Left renal pelvis (tissue), 4 donors: Measurements from ENCODE around the gene ZFP36L2. TPM values are rescaled to one million over a fixed set of nuclear protein-coding genes. Genes with fewer than 3 reads are reported as not detected.

Experiments
- DNase-seq, 4 donors: peaks; one replicate each; pipeline ENCODE4 v3.0.0-alpha.2; 2013; ENCODE audit warnings: low read depth in 4 of 4, low spot score in 3 of 4
- polyA plus RNA-seq, 4 donors: library from polyadenylated mRNA; unstranded; fragments of 120-200 nt; gene quantifications; one replicate each; pipeline ENCODE4 v1.2.1, GENCODE V29; 2013; ENCODE audit not compliant: insufficient read length in 4 of 4

The ZFP36L2 gene
- polyA plus RNA-seq, 4 donors, result 97.0 to 112 (median 104) TPM

- DNase-seq, result no peak
Measured at GRCh38 chr2:43250015-43250414, 23.6 kb upstream of the ZFP36L2 start.

GRCh38 chr2:43248621-43249020 is 22.2 kb upstream of the ZFP36L2 start:
- DNase-seq, result no peak

GRCh38 chr2:43246641-43247040 is 20.2 kb upstream of the ZFP36L2 start:
- no peak for DNase-seq

GRCh38 chr2:43241558-43241957 is 15.2 kb upstream of the ZFP36L2 start:
- no peak for DNase-seq

DNA sequence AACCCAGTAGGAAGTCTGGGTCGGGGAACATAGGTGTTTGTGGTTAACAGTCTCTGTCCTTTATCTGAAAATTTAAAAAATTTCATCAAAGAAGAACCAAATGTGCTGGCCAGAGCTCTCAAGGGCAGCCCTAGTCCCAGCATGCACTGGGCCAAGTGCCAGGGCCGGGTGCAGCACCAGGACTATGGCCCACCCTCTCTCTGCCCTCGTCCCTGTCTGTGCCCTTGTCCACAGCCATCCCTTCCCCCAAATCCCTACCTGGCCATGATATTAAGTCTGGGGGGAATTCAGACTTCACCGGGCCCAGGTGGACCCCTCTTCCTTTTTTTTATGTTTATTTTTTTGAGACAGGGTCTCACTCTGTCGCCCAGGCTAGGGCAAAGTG is 14.4 kb upstream of the ZFP36L2 start:
- DNase-seq, result no peak

DNA sequence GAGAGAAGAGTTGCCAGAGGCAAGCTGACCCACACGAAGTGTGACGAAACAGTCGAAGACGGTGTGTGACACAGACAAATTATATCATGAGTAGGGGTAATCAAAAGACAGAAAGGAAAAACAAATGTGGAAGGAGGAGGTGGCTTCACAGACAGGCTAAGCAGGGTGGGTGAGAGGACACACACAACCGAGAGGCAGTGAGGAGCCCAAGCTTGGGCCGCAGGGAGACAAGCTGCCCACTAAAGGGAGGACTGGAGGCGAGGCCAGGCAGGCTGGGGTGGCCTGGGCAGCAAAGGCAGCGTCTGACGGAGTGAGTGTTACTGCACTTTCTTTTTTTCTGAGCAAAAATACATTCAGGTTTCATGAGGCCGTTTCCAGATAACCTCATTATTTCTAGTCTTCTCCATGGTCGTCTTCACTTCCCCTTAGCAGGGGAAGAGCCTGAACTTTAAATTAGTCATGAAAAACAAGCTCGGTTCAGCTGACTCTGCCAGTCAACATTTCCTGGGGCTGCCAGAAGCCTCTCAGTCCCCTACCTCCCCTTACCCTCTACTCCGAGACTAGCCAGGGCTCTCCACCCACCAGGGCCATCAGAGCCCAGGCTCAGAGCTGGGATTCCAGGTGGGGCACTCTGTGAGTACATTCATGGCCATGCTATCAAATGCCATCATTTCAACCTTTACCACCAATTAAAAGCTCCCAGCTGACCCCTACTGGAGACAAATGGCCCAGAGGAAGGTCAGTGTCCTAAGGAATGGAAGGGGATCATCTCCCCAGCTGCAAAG is 13.8 kb upstream of the ZFP36L2 start:
- DNase-seq, result no peak

DNA sequence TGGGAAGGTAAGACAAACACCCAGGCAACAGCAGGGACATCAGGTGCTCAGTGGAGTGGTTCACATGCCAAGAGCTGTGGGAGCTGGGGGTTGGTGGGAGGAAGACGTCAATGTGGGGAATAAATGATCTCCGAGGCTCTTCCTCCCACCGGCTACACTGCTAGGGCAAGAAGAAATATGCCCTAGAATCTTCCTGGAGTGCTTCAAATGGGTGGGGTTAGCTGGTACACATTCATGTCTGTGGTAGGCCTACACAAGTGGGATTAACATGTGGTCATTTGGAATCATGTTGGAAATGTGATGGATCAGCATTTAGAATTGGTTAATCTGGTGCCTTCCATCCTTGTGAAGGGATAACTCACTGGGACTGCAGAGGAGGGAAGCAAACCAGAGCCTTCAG is 12.4 kb upstream of the ZFP36L2 start:
- no peak for DNase-seq

DNA sequence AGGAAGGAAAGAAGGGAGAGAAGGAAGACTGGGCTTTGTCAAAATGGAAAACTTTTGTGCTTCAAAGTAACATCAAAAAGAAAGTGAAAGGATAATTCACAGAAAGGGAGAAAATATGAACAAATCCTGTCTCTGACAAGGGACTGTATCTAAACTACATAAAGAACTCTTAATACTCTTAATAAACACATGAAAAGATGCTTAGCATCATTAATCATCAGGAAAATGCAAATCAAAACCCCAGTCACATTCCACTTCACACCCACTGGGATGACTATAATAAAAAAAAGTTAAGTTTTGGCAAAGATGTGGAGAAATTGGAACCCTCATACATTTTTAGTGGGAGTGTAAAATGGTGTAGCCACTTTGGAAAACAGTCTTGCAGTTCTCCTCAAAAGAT is 11.8 kb upstream of the ZFP36L2 start:
- DNase-seq, result no peak

GRCh38 chr2:43233218-43234212 is 7.1 kb upstream of the ZFP36L2 start:
- no peak for DNase-seq

- no peak for DNase-seq
Measured at GRCh38 chr2:43230951-43231827, 4.8 kb upstream of the ZFP36L2 start.

GRCh38 chr2:43230351-43230885 is 4.0 kb upstream of the ZFP36L2 start:
- DNase-seq, result no peak

DNA sequence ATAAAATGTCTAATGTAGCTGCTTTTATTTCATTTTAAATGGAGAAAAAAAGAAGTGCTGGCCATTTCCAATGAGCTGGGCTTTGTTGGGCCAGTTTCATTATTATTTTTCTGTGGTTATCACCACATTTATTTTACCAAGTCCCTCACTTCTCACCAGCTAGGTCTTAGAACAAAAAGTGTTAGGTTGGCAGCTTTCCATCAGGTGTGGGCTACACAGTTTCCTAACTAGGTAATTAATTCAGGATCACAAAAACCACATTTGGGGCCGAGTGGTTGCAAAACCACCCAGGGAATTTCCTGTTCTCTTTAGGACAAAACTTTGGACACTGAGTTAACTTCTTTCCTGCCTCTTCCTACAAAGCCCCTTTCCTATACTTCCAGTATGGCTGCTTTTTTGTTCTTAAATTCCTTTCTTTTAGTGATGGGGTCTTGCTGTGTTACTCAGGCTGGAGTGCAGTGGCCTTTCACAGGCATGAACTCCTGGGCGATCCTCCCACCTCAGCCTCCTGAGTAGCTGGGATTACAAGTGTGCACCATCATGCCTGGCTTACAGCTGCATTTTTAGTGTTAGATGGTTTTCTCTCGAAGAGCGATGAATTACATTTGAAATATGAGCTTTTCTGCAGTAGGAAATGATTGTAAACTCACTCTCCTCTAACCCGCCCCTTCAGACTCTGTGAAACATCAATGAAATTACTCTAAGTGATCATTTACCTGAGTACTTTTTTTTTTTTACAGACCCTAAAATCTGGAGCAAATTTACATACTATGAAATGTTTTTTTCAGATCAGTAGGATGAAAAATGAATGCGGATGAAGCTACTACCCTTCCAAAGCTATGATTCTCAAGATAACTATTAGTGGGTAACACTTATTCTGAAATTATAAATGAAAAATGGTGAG is 2.6 kb upstream of the ZFP36L2 start:
- no peak for DNase-seq

GRCh38 chr2:43228321-43228751 is 1.9 kb upstream of the ZFP36L2 start:
- DNase-seq, result no peak

- no peak for DNase-seq
Measured at GRCh38 chr2:43227830-43228281, 1.4 kb upstream of the ZFP36L2 start.

- no peak for DNase-seq
Measured at GRCh38 chr2:43226955-43227829, 786 bp upstream of the ZFP36L2 start.

DNA sequence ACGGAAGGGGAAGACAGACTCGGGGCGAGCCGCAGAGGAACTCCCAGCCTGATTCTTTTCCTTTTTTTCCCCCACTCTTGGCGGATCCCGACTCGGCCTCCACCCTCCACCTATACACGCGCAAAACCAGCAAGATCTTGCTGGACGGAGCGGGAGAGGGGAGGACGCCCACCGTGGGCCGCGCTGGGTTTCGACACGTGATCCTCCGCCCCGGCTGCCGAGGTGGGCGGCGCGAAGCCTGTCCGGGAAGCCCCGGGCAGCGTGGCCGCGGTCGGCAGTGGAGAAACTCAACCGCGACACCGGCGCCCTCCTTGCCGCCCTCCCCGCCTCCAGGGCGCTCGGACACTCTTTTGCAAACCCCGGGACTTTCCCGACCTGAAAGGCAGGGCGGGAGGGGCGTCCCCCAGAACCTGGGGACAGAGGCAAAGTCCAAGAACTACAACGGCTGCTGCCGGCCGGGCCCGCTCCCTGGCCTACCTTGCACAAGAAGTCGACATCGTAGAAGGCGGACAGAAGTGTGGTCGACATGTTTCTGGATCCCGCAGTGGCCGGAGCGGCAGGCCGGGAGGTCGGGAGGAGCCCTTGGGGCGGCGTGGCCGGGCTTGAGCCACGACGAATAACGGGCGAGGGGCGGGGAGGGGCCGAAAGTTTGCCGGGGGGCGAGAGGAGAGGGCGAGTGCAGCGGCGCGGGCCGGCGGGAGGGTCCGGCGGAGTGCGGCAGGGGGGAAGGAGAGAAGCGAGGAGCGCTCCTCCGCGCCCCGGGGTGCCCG is 433 bp downstream of the ZFP36L2 start:
- no peak for DNase-seq

- DNase-seq, result no peak
Measured at GRCh38 chr2:43225093-43225787, 1.2 kb downstream of the ZFP36L2 start.
